D341Med (cell line): ENCODE results near the gene TMEM273.
A peak's percentile ranks its signal among the peaks of the same experiment; 100 is the strongest.
"Not testable (repeated sequence)": the region's sequence is repeated elsewhere in the genome, so short reads cannot be mapped to it uniquely, and the experiment has no call there.

ENCODE experiments used
- DNase-seq: peaks from one replicate; pipeline ENCODE4 v3.0.0; 2012; ENCODE audit warnings: low spot score

Gene TMEM273

GRCh38 chr10:49204119-49204518 is 15.9 kb upstream of the TMEM273 start:
- no peak for DNase-seq

GRCh38 chr10:49202266-49202665 is 14.1 kb upstream of the TMEM273 start:
- DNase-seq, result no peak

GRCh38 chr10:49200854-49201253 is 12.7 kb upstream of the TMEM273 start:
- no peak for DNase-seq

GRCh38 chr10:49197171-49197570 is 9.0 kb upstream of the TMEM273 start:
- no peak for DNase-seq

- DNase-seq, result not testable (repeated sequence)
These were observed 7.7 kb upstream of the TMEM273 start for GRCh38 chr10:49195864-49196263.

- DNase-seq, result no peak
These were observed 6.2 kb upstream of the TMEM273 start for GRCh38 chr10:49194212-49194920.

- no peak for DNase-seq
These were observed 3.2 kb upstream of the TMEM273 start for GRCh38 chr10:49191349-49191748.

GRCh38 chr10:49189422-49189821 is 1.2 kb upstream of the TMEM273 start:
- no peak for DNase-seq

GRCh38 chr10:49187044-49187484 is 1.1 kb downstream of the TMEM273 start:
- DNase-seq, result no peak

GRCh38 chr10:49186613-49187012 is 1.6 kb downstream of the TMEM273 start:
- no peak for DNase-seq

GRCh38 chr10:49185213-49185612 is 3.0 kb downstream of the TMEM273 start:
- DNase-seq, result peak; percentile 17

- DNase-seq, result no peak
These were observed 3.5 kb downstream of the TMEM273 start for GRCh38 chr10:49184642-49185111.

- DNase-seq, result no peak
These were observed 4.3 kb downstream of the TMEM273 start for GRCh38 chr10:49183596-49184542.

- no peak for DNase-seq
These were observed 5.4 kb downstream of the TMEM273 start for GRCh38 chr10:49182776-49183175.

- no peak for DNase-seq
These were observed 7.7 kb downstream of the TMEM273 start for GRCh38 chr10:49180444-49180860.

- no peak for DNase-seq
These were observed 8.3 kb downstream of the TMEM273 start for GRCh38 chr10:49179699-49180443.

GRCh38 chr10:49178489-49179471 is 9.4 kb downstream of the TMEM273 start:
- no peak for DNase-seq

- no peak for DNase-seq
These were observed 10.5 kb downstream of the TMEM273 start for GRCh38 chr10:49177391-49178355.
